Measurements from ENCODE around the gene IFITM5.

DNA sequence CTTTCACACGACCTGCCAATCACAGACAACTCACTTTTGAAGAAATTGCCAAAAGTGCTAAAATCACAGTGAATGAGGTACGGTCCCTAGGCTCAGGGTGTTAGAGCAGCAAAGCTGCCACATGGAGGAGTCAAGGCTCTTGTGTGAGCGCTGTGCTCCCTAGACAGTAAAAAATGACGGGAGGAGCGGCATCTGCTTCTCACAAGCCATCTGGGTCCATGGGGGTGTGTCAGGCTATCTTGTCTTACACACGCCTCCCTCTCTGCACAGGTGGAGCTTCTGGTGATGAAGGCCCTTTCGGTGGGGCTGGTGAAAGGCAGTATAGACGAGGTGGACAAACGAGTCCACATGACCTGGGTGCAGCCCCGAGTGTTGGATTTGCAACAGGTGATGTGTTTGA is 47.8 kb downstream of the IFITM5 start:
- TF ChIP-seq, protein P1, sequence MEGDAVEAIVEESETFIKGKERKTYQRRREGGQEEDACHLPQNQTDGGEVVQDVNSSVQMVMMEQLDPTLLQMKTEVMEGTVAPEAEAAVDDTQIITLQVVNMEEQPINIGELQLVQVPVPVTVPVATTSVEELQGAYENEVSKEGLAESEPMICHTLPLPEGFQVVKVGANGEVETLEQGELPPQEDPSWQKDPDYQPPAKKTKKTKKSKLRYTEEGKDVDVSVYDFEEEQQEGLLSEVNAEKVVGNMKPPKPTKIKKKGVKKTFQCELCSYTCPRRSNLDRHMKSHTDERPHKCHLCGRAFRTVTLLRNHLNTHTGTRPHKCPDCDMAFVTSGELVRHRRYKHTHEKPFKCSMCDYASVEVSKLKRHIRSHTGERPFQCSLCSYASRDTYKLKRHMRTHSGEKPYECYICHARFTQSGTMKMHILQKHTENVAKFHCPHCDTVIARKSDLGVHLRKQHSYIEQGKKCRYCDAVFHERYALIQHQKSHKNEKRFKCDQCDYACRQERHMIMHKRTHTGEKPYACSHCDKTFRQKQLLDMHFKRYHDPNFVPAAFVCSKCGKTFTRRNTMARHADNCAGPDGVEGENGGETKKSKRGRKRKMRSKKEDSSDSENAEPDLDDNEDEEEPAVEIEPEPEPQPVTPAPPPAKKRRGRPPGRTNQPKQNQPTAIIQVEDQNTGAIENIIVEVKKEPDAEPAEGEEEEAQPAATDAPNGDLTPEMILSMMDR (IDR thresholded peaks at IDR 0.05; ENCODE audit: low read depth, low read length): no peak
- no peak for TF ChIP-seq EZH2phosphoT487 (IDR thresholded peaks at IDR 0.05; ENCODE audit: low read depth)
